Endometrial microvascular endothelial cells (primary cell): Measurements from ENCODE around the gene DBX1. TPM values are rescaled to one million over a fixed set of nuclear protein-coding genes. Genes with fewer than 3 reads are reported as not detected.

ENCODE experiments used
- total RNA-seq: library from RNA; depleted of rRNA; stranded (reverse); fragments of >200 nt; gene quantifications from one replicate; pipeline ENCODE4 v1.2.3, GENCODE V29; 2015; ENCODE audit errors: inconsistent ontology term

DBX1 gene
- total RNA-seq, 1 donor from 2014 or later: not detected

Other genes starting within 250 kb of the DBX1 start
- gene HTATIP2, start 203.2 kb upstream of the DBX1 start, total RNA-seq: 122 TPM
- 19.9 TPM for gene PRMT3, start 227.2 kb upstream of the DBX1 start, total RNA-seq